Measurements from ENCODE around the gene C19orf18.
A peak's percentile ranks its signal among the peaks of the same experiment; 100 is the strongest.

C19orf18 gene

DNA sequence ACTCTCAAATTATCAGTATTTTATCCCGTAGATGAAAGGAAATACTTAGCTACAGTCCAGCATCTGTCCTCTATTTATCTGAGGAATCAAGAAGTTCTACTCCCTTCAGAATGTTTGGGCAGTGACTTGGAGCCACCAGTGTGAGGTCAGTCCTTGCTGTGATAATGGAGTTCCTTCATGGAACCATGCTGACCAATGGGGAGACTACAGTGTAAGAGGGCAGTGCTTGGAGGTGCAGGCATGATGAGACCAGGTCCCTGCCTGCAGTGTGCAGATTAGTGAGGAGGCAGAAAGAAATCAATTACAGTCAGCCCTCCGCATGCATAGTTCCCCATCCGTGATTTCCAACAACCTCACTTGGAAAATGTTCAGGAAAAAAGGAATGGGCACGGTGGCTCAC, at the start of gene C19orf18:
Gene C19orf18 (minus strand): TSS at position 101 of the 400 bp plus-strand sequence. CDS start 102 bp downstream, outside the sequence.
- no peak for DNase-seq (ENCODE audit: low read depth)

- DNase-seq (ENCODE audit: low read depth): no peak
Measured at GRCh38 chr19:58022283-58022660, 47.9 kb upstream of the C19orf18 start.

GRCh38 chr19:58021541-58022282, 47.4 kb upstream of the C19orf18 start:
- DNase-seq (ENCODE audit: low read depth): peak; percentile 58

GRCh38 chr19:58020129-58020528, 45.8 kb upstream of the C19orf18 start:
- no peak for DNase-seq (ENCODE audit: low read depth)

DNA sequence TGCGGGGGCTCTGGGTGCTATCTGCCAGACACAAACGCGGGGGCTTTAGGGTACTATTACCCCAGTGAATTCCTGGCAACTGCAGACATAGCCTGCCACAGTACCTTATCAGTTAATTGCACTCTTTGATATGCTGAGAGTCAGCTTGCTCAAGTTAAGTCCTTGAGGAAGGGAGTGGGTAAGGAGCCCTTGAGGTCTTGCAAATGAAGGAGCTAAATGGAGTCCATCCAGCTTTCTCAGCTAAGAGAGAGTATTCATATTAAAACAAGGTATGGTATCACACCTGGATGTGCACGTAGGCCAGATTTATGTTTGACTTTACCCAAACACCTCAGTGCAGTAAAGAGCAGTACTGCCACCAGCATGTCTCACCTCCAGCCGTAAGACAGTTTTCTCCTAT, 39.8 kb upstream of the C19orf18 start:
- DNase-seq (ENCODE audit: low read depth): no peak

DNA sequence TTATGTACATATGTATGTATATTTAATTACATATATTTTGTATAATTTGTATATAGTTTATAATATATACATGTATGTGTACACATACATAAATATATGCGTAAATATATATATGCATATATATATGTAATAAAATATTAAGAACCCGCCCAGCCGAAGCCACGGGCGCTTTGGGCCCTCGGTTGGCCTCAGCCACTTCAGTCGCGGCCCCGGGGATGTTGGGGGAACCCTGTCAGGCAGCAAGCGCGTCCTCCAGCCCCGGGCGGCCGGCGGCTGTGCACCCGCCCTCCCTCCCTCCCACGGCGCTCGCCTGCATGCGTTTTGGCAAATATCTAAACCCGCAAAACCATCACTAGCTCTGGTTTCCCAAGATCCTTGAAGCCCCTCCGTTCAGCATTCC, 36.2 kb upstream of the C19orf18 start:
- DNase-seq (ENCODE audit: low read depth): no peak

DNA sequence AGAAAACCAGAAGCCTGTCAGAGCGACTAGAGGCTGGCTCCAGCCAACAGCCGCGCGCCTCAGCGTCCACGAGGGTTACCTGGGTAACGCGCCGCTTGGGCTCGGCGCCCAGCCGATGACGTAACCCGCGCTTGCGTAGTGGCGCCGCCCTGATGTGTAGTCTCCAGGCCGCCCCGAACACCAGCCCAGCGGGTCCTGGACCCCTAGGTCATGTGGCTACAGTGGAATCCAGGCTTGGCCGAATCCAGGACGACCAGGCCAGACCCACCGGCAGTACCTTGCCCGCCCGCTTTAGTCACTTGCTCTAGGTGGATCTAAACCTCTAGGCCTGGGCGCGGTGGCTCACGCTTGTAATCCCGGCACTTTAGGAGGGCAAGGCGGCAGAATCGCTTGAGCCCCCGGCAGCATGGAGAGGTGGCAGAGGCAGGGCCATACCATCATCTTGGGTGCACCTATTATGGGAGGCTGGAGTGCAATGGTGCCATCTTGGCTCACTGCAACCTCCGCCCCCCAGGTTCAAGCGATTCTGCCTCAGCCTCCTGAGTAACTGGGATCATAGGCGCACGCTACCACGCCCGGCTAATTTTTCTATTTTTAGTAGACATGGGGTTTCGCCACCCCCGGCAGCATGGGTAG, 35.5 kb upstream of the C19orf18 start:
- DNase-seq (ENCODE audit: low read depth): peak; percentile 88

DNA sequence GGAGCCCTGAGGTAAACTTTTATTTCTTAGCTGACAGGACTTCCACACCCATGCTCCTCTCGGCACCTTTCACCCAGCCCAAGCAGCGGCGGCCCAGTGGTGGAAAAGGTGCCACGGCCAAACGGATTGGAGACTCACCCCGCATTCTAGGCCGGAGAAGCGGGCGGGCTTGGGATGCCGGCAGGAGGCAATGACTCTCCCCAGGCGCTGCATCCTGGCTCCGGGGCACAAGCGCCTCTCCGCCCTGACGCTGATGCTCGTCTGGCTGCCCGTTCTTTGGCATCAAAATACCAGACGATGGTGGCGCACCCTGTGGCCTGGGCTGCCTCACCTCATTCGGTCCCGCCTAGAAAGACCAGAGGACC, 34.9 kb upstream of the C19orf18 start:
- DNase-seq (ENCODE audit: low read depth): no peak

DNA sequence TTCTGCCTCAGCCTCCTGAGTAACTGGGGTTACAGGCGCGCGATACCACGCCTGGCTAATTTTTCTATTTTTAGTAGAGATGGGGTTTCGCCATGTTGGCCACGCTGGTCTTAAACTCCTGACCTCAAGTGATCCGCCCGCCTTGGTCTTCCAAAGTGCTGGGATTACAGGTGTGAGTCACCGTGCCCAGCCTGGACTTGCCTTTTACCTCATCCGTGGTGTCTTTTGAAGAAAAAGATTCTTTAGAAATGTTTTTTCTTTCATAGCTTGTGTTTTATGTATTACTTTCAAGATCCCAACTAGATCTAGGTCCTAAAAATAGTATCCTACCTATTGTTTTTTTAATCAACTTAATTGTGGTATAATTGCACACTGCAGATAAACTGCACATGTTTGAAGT, 34.5 kb upstream of the C19orf18 start:
- peak; percentile 23 for DNase-seq (ENCODE audit: low read depth)

GRCh38 chr19:58007285-58007684, 33.0 kb upstream of the C19orf18 start:
- no peak for DNase-seq (ENCODE audit: low read depth)

- peak; percentile 41 for DNase-seq (ENCODE audit: low read depth)
Measured at GRCh38 chr19:58003174-58003828, 29.0 kb upstream of the C19orf18 start.

GRCh38 chr19:58002384-58003173, 28.2 kb upstream of the C19orf18 start, which contains the start of gene ZNF606:
ZNF606 (minus strand) TSS chr19:58002820; CDS start chr19:58001319, 1,501 bp downstream.
- DNase-seq (ENCODE audit: low read depth): peak; percentile 91

DNA sequence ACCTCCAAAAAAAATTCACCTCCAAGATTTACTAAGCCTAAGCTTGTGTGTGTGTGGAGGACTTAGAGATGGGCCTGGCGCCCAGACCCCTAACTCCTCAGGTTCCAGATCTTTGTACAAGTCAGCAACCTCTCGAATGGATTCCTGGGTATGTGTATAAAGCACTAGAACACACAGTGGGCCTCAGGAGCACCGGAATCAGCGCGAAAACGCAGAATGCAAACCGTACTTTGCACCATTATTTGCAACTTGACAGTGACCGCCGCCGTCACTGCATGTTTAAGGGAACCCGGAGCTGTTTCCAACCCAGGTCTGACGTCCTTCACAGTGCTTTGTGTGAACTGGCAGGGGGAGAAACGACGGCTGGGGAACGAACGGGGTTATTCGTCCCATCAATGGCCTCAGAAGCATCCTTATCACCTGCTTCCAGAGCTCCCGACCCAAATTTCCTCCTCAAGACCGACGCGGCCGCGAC, 27.6 kb upstream of the C19orf18 start:
- DNase-seq (ENCODE audit: low read depth): peak; percentile 27

DNA sequence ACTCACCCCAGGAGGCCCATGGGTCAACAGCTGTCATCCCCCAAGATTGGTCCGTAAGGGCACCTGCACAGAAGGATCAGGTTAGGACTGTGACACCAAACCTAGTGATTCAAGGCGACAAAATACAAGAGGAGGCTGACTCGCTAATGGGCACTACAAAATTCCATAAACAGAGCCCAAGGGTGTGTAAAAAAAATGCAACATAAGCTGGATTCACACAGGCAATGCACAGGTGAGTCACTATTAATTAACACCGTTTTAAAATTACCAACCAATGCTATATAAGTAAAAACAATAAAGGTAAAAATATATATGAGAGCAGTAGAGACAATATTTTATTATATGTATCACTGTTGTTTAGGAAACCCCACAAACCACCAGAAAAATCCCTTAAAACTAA, 26.3 kb upstream of the C19orf18 start:
- no peak for DNase-seq (ENCODE audit: low read depth)

GRCh38 chr19:57992841-57993240, 18.5 kb upstream of the C19orf18 start:
- peak; percentile 28 for DNase-seq (ENCODE audit: low read depth)

DNA sequence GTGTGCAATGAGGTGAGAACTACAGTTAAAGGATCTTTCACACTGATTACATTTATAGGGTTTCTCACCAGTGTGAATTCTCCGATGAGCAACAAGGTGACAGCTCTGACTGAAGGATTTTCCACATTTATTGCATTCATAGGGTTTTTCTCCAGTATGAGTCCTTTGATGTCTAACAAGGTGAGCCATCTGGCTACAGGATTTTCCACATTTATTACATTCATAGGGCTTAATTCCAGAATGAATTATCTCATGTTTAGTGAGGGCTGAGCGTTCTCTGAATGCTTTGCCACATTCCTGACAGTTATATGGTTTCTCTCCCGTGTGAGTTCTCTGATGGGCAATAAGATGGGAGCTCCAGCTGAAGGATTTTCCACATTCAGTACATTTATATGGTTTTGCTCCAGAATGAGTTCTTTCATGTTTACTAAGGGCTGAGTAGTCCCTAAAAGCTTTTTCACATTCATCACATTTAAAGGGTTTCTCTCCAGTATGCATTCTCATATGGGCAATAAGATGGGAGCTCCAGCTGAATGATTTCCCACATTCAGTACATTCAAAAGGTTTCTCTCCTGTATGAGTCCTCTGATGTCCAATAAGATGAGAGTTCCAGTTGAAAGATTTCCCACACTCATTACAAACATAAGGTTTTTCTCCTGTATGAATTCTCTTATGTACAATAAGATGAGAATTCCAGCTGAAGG, 4.4 kb upstream of the C19orf18 start:
- DNase-seq (ENCODE audit: low read depth): peak; percentile 4

GRCh38 chr19:57964761-57965160, 9.6 kb downstream of the C19orf18 start:
- no peak for DNase-seq (ENCODE audit: low read depth)

GRCh38 chr19:57961785-57962184, 12.5 kb downstream of the C19orf18 start:
- no peak for DNase-seq (ENCODE audit: low read depth)

GRCh38 chr19:57954996-57955395, 19.3 kb downstream of the C19orf18 start:
- no peak for DNase-seq (ENCODE audit: low read depth)

- DNase-seq (ENCODE audit: low read depth): no peak
Measured at GRCh38 chr19:57949702-57950101, 24.6 kb downstream of the C19orf18 start.

GRCh38 chr19:57949296-57949695, 25.0 kb downstream of the C19orf18 start:
- DNase-seq (ENCODE audit: low read depth): no peak

Measured in iris pigment epithelial cell (primary cell).